Muscle layer of colon (tissue), 2 donors: ENCODE measurements around the gene ITGB2.
"Not testable (repeated sequence)": the region's sequence is repeated elsewhere in the genome, so short reads cannot be mapped to it uniquely, and the experiment has no call there.

Source experiments
- H3K27ac ChIP-seq: one replicate; pipeline ENCODE4 v1.7.0; 2013; ENCODE audit warnings: low read depth, mild to moderate bottlenecking, low read length, moderate library complexity
- H3K27me3 ChIP-seq, 2 donors: one replicate each; pipeline ENCODE4 v1.7.0; 2013; ENCODE audit warnings: low read length in 2 of 2, mild to moderate bottlenecking in 2 of 2; ENCODE audit not compliant: insufficient read depth in 2 of 2, control insufficient read depth in 1 of 2
- H3K36me3 ChIP-seq: one replicate; pipeline ENCODE4 v1.7.0; 2013; ENCODE audit warnings: mild to moderate bottlenecking, low read length; ENCODE audit not compliant: insufficient read depth
- H3K4me1 ChIP-seq: one replicate; pipeline ENCODE4 v1.7.0; 2013; ENCODE audit warnings: mild to moderate bottlenecking, low read length; ENCODE audit not compliant: insufficient read depth
- H3K4me3 ChIP-seq, 2 donors: one replicate each; pipeline ENCODE4 v1.7.0; 2013; ENCODE audit warnings: low read length in 2 of 2, low read depth in 1 of 2, mild to moderate bottlenecking in 1 of 2, moderate library complexity in 1 of 2
- H3K9ac ChIP-seq: one replicate; pipeline ENCODE4 v1.7.0; 2013; ENCODE audit warnings: low read length
- H3K9me3 ChIP-seq: one replicate; pipeline ENCODE4 v1.7.0; 2013; ENCODE audit warnings: mild to moderate bottlenecking, low read length
- donor health status: abdominal sarcoma.
- donor health status: Adenocarcinoma of cecum.

The ITGB2 gene

GRCh38 chr21:44934276-44934675 lies 13.6 kb upstream of the ITGB2 start:
- H3K27ac ChIP-seq: no peak overlapping the region
- H3K36me3 ChIP-seq: no peaks in the 10 kb centered on the region
- peaks cover 7 to 42% of the 10 kb centered on the region in 2 donors for H3K27me3 ChIP-seq
- H3K4me3 ChIP-seq: no peak overlapping the region
- no peaks in the 10 kb centered on the region for H3K9me3 ChIP-seq
- H3K4me1 ChIP-seq: peaks cover 16% of the 10 kb centered on the region
- H3K9ac ChIP-seq: no peak overlapping the region

- peaks cover 7 to 46% of the 10 kb centered on the region in 2 donors for H3K27me3 ChIP-seq
- no peaks in the 10 kb centered on the region for H3K9me3 ChIP-seq
- H3K4me3 ChIP-seq: no peak overlapping the region
- no peak overlapping the region for H3K9ac ChIP-seq
- no peaks in the 10 kb centered on the region for H3K36me3 ChIP-seq
- H3K4me1 ChIP-seq: peaks cover 12% of the 10 kb centered on the region
- H3K27ac ChIP-seq: no peak overlapping the region
Measured at GRCh38 chr21:44933918-44934260, 13.2 kb upstream of the ITGB2 start.

DNA sequence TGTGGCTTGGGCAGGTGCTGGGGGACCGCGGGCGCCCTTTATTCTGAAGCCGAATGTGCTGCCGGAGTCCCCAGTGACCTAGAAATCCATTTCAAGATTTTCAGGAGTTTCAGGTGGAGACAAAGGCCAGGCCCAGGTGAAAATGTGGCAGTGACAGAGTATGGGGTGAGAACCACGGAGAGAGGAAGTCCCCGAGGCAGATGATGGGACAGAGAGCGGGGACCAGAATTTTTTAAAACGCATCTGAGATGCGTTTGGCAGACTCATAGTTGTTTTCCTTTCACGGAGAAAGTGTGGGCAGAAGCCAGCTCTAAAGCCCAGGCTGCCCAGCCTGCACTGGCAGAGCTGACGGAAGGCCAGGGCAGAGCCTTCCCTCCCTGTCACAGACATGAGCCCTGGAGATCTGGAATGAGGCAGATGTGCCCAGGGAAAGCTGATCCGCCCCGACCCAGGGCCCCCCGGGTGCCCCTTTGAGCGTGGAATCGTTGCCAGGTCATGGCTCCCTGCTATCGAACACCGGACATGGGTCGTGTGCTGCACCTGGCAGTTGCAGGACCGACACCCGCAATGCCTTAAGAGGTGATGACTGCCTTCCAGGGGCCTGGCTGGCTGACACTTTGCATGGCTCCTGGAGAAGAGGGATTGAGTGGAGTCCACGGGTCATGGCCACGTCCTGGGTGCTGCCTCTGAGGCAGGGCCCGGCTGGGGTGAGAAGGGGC lies 12.7 kb upstream of the ITGB2 start:
- no peaks in the 10 kb centered on the region for H3K36me3 ChIP-seq
- H3K27me3 ChIP-seq: peaks cover 7 to 49% of the 10 kb centered on the region in 2 donors
- H3K4me1 ChIP-seq: peaks cover 10% of the 10 kb centered on the region
- no peaks in the 10 kb centered on the region for H3K9me3 ChIP-seq
- H3K4me3 ChIP-seq: no peak overlapping the region
- H3K9ac ChIP-seq: no peak overlapping the region
- H3K27ac ChIP-seq: no peak overlapping the region

GRCh38 chr21:44932408-44933181 lies 11.9 kb upstream of the ITGB2 start:
- H3K9ac ChIP-seq: no peak overlapping the region
- H3K4me1 ChIP-seq: peaks cover 10% of the 10 kb centered on the region
- H3K9me3 ChIP-seq: no peaks in the 10 kb centered on the region
- H3K4me3 ChIP-seq: peak overlapping the region in 1 of 2 donors; percentile 36
- H3K27me3 ChIP-seq: peaks cover 7 to 54% of the 10 kb centered on the region in 2 donors
- H3K36me3 ChIP-seq: no peaks in the 10 kb centered on the region
- H3K27ac ChIP-seq: no peak overlapping the region

DNA sequence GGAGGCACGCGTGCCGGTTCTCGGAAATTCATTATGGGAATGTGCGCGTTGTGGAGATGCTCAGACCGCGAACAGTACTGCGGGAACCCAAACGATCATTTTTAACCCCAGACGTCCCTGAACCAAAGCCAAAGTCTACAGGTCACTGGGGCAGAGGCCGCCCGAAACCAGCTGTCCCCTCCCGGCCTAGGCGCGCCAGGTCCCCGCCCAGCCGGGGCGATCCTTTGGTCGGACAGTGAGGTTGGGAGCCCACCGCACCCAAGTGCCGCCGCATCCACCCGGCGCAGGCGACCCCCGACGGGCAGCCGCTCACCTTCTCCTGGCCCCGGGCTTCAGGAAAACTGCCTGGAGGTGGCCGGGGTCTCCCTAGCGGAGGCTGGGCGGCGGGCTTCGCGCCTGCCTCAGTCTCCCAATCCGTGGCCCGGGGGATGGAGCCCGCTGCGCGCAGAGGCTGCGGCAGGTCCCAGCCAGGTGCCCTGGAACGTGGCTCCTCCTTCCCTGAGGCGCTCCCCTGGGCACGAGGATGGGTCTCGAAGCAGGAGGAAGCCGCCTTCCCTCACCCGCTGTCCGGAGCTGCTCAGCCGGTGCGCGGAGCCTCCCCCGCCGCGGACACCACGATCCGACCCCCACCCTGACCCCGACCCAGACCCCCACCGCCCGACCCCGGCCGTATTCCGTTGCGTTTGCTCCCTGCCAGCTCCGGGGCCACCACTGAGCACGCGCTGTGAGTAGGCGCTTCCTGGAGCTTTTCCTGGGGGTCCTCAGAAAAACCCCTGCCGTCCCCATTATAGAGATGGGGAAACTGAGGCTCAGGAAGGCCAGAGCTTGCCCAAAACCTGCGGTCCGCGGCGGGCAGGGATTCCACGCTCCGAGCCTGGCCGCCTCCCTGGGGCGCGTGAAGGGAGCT lies 11.1 kb upstream of the ITGB2 start:
- Histone ChIP-seq H3K4me1 (peaks cover 10% of the 10 kb centered on the region), H3K27me3 (peaks cover 7 to 55% of the 10 kb centered on the region in 2 donors), H3K27ac (no peak overlapping the region)

GRCh38 chr21:44931137-44931500 lies 10.4 kb upstream of the ITGB2 start:
- Histone ChIP-seq H3K27me3 (peaks cover 7 to 55% of the 10 kb centered on the region in 2 donors), H3K4me3 (no peak overlapping the region), H3K4me1 (peaks cover 10% of the 10 kb centered on the region), H3K9ac (no peak overlapping the region), H3K9me3 (no peaks in the 10 kb centered on the region), H3K36me3 (no peaks in the 10 kb centered on the region), H3K27ac (no peak overlapping the region)

More for the DNA sequence above, 11.1 kb upstream of the ITGB2 start:
- no peaks in the 10 kb centered on the region for H3K9me3 ChIP-seq
- H3K9ac ChIP-seq: no peak overlapping the region
- peak overlapping the region in 1 of 2 donors; percentile 36 for H3K4me3 ChIP-seq
- H3K36me3 ChIP-seq: no peaks in the 10 kb centered on the region

DNA sequence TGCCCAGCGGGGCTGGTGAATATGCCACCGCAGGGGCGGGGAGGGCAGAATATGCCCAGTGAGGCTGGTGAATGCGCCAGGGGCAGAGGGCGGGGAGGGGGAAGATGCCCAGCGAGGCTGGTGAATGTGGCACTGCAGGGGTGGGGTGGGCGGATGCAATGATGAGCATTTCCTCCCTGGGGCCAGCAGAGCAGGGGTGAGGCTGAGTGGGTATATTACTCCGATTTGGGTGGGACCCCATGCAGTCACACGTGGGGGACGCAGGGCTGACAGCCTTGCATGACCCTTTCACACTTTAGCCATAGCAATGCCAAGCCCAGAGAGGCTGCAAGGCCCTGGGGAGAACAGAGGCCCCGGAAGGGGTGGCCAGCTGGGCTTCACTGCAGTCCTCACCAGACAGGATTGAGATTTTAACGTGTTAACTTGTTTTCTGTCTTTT lies 9.9 kb upstream of the ITGB2 start:
- Histone ChIP-seq H3K27me3 (peaks cover 7 to 55% of the 10 kb centered on the region in 2 donors), H3K4me3 (no peak overlapping the region), H3K4me1 (peaks cover 10% of the 10 kb centered on the region), H3K36me3 (no peaks in the 10 kb centered on the region), H3K9me3 (no peaks in the 10 kb centered on the region), H3K9ac (no peak overlapping the region), H3K27ac (no peak overlapping the region)

GRCh38 chr21:44929799-44930542 lies 9.3 kb upstream of the ITGB2 start:
- no peak overlapping the region for H3K4me3 ChIP-seq
- H3K9me3 ChIP-seq: no peaks in the 10 kb centered on the region
- no peaks in the 10 kb centered on the region for H3K36me3 ChIP-seq
- peaks cover 10% of the 10 kb centered on the region for H3K4me1 ChIP-seq
- no peak overlapping the region for H3K9ac ChIP-seq
- H3K27me3 ChIP-seq: peaks cover 7 to 55% of the 10 kb centered on the region in 2 donors
- H3K27ac ChIP-seq: no peak overlapping the region

DNA sequence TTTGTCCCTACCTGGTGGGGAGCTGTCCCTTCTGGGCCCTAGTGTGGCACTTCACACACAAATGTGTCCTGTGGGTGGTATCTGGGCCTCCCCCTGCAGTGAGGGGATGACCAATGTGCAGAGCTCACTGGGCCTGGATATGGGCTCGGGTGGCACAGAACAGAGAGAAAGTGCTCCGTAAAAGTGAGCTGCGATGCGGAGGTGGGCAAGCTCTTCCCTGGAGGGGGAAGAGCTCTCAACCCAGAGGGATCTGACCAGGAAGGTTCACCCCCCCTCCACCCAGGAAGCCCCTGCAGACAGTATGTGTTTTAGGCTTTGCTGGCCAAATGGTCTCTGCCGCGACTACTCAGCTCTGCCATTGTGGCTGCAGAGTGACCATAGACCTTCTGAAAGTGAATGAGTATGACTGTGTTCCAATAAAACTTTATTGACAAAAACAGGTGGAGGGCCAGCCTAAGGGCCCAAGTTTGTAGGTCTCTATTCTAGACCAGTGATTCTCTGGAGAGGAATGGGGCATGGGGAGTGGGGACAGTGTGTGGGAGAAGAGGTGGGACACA lies 8.6 kb upstream of the ITGB2 start:
- H3K9me3 ChIP-seq: no peaks in the 10 kb centered on the region
- peaks cover 10% of the 10 kb centered on the region for H3K4me1 ChIP-seq
- H3K27ac ChIP-seq: no peak overlapping the region
- no peaks in the 10 kb centered on the region for H3K36me3 ChIP-seq
- peaks cover 7 to 55% of the 10 kb centered on the region in 2 donors for H3K27me3 ChIP-seq
- no peak overlapping the region for H3K9ac ChIP-seq
- no peak overlapping the region for H3K4me3 ChIP-seq

GRCh38 chr21:44928500-44929241 lies 8.0 kb upstream of the ITGB2 start:
- H3K4me3 ChIP-seq, H3K36me3 ChIP-seq, H3K27ac ChIP-seq, H3K9me3 ChIP-seq, H3K9ac ChIP-seq: not testable (repeated sequence)
- peaks cover 7 to 55% of the 10 kb centered on the region in 2 donors for H3K27me3 ChIP-seq
- H3K4me1 ChIP-seq: peaks cover 10% of the 10 kb centered on the region
